Left cardiac atrium (tissue), 4 donors: Measurements from ENCODE around the gene REG3A. TPM values are rescaled to one million over a fixed set of nuclear protein-coding genes. Genes with fewer than 3 reads are reported as not detected.

Experiments
- ATAC-seq, 2 donors: fragments of 200-7000 bp; cut with Tn5 transposase; one replicate each; pipeline ENCODE4 v1.9.1; 2020; ENCODE audit warnings: mild to moderate bottlenecking in 2 of 2, moderate library complexity in 2 of 2
- DNase-seq: peaks from one replicate; pipeline ENCODE4 v3.0.0-alpha.2; 2020
- intact Hi-C, 2 donors: fragments of 100-400 bp; cut with DNase I; formaldehyde crosslinking; loops; one replicate each; pipeline versions ENCODE4 v1.14.1 to v1.15.1; 2022 to 2023
- long read RNA-seq: library from polyadenylated mRNA; unstranded; transcript quantifications from one replicate; pipeline ENCODE4 v2.0.0, GENCODE V29; 2021
- total RNA-seq, 2 donors: library from RNA; stranded (reverse); fragmentation: NEBNext Ultra II Directional; extraction: Animal tissue kit (Norgen Biotek cat#: 25700); gene quantifications; one replicate each; pipeline ENCODE4 v1.2.1, GENCODE V29; 2021
- donor health status: DM: no; HTN: yes; CAD: no.
- donor health status: DM: no; HTN: yes; CAD: no; lungs with severe emphysema.
- donor health status: DM: yes; HTN: yes; CAD: no.
- donor health status: Dilated cardiomyopathy.

Gene REG3A
- total RNA-seq = not detected
- long read RNA-seq = 0 reads

- intact Hi-C loops = no loop called here
- ATAC-seq = no peak
These were observed at the start of gene REG3A for GRCh38 chr2:79159653-79160052. TSS of gene REG3A (minus strand) at chr2:79159753. CDS start at chr2:79159405, 348 bp downstream.

GRCh38 chr2:79200762-79201161, 41.2 kb upstream of the REG3A start:
- no peak for DNase-seq
- ATAC-seq = no peak
- intact Hi-C loops = no loop called here

More at GRCh38 chr2:79159653-79160052, at the start of gene REG3A:
- no peak for DNase-seq

GRCh38 chr2:79191816-79192215, 32.3 kb upstream of the REG3A start:
- ATAC-seq = no peak
- intact Hi-C loops = no loop called here
- DNase-seq = no peak

- ATAC-seq (no peak), DNase-seq (no peak)
- intact Hi-C loops = no loop called here
These were observed 31.5 kb upstream of the REG3A start for GRCh38 chr2:79191081-79191480.

GRCh38 chr2:79189465-79189864, 29.9 kb upstream of the REG3A start:
- intact Hi-C loops = no loop called here
- DNase-seq = no peak
- no peak for ATAC-seq

- no peak for DNase-seq
- intact Hi-C loops = no loop called here
- ATAC-seq = no peak
These were observed 22.1 kb upstream of the REG3A start for GRCh38 chr2:79181617-79182016.

GRCh38 chr2:79180092-79180491, 20.5 kb upstream of the REG3A start:
- DNase-seq = no peak
- intact Hi-C loops = no loop called here
- no peak for ATAC-seq

- ATAC-seq (no peak), DNase-seq (no peak)
- intact Hi-C loops = no loop called here
These were observed 19.5 kb upstream of the REG3A start for GRCh38 chr2:79179036-79179435.

GRCh38 chr2:79178076-79178674, 18.6 kb upstream of the REG3A start:
- no peak for ATAC-seq
- DNase-seq = no peak

GRCh38 chr2:79171348-79171958, 11.9 kb upstream of the REG3A start:
- no peak for ATAC-seq
- intact Hi-C loops = no loop called here

More at GRCh38 chr2:79178076-79178674, 18.6 kb upstream of the REG3A start:
- intact Hi-C loops = no loop called here

GRCh38 chr2:79162801-79163200, 3.2 kb upstream of the REG3A start:
- ATAC-seq (no peak), DNase-seq (no peak)
- intact Hi-C loops = no loop called here

More at GRCh38 chr2:79171348-79171958, 11.9 kb upstream of the REG3A start:
- DNase-seq = no peak

- intact Hi-C loops = no loop called here
- ATAC-seq = no peak
- no peak for DNase-seq
These were observed 2.6 kb upstream of the REG3A start for GRCh38 chr2:79162132-79162531.

- no peak for ATAC-seq
- DNase-seq = no peak
- intact Hi-C loops = no loop called here
These were observed 523 bp downstream of the REG3A start for GRCh38 chr2:79159030-79159429.

- ATAC-seq (no peak), DNase-seq (no peak)
- intact Hi-C loops = no loop called here
These were observed 3.6 kb downstream of the REG3A start for GRCh38 chr2:79155826-79156476.

GRCh38 chr2:79139423-79139822, 20.1 kb downstream of the REG3A start:
- DNase-seq = no peak
- ATAC-seq = no peak
- intact Hi-C loops = no loop called here

- intact Hi-C loops = no loop called here
- ATAC-seq (no peak), DNase-seq (no peak)
These were observed 21.2 kb downstream of the REG3A start for GRCh38 chr2:79138385-79138784.

GRCh38 chr2:79131687-79132086, 27.9 kb downstream of the REG3A start:
- ATAC-seq (no peak), DNase-seq (no peak)
- intact Hi-C loops = no loop called here

- intact Hi-C loops = no loop called here
- DNase-seq (no peak), ATAC-seq (no peak)
These were observed 29.7 kb downstream of the REG3A start for GRCh38 chr2:79129804-79130203.

- no peak for DNase-seq
- ATAC-seq = no peak
- intact Hi-C loops = no loop called here
These were observed 30.3 kb downstream of the REG3A start for GRCh38 chr2:79129260-79129659.

GRCh38 chr2:79128406-79128805, 31.1 kb downstream of the REG3A start:
- DNase-seq = no peak
- ATAC-seq = no peak
- intact Hi-C loops = no loop called here

GRCh38 chr2:79125721-79125985, 33.9 kb downstream of the REG3A start:
- ATAC-seq = no peak
- DNase-seq = no peak
- intact Hi-C loops = no loop called here
